Stimulated activated CD4-positive, alpha-beta T cell treated with anti-CD3 and anti-CD28 coated beads, Interleukin-12 subunit alpha, Interleukin-12 subunit beta, amount 100 ng/mL, for 4 hours (primary cell): Measurements from ENCODE around the gene SNRPD3.

ENCODE experiments used
- DNase-seq: peaks from one replicate; pipeline ENCODE4 v3.0.0-alpha.2; 2020

Gene SNRPD3

GRCh38 chr22:24576778-24577177 lies 21.0 kb downstream of the SNRPD3 start:
- DNase-seq: no peak

GRCh38 chr22:24578355-24579257 lies 22.8 kb downstream of the SNRPD3 start:
- no peak for DNase-seq

- no peak for DNase-seq
Measured at GRCh38 chr22:24579258-24579601, 23.4 kb downstream of the SNRPD3 start.

- no peak for DNase-seq
Measured at GRCh38 chr22:24580276-24580675, 24.5 kb downstream of the SNRPD3 start.

GRCh38 chr22:24582056-24582814 lies 26.4 kb downstream of the SNRPD3 start:
- no peak for DNase-seq

- DNase-seq: no peak
Measured at GRCh38 chr22:24583221-24584165, 27.7 kb downstream of the SNRPD3 start.

- no peak for DNase-seq
Measured at GRCh38 chr22:24584166-24584790, 28.5 kb downstream of the SNRPD3 start.

- no peak for DNase-seq
Measured at GRCh38 chr22:24584871-24585411, 29.1 kb downstream of the SNRPD3 start.

GRCh38 chr22:24585461-24585860 lies 29.7 kb downstream of the SNRPD3 start:
- no peak for DNase-seq

GRCh38 chr22:24585927-24586546 lies 30.2 kb downstream of the SNRPD3 start:
- DNase-seq: no peak

- DNase-seq: no peak
Measured at GRCh38 chr22:24587251-24587650, 31.5 kb downstream of the SNRPD3 start.

- DNase-seq: no peak
Measured at GRCh38 chr22:24587948-24588347, 32.1 kb downstream of the SNRPD3 start.

GRCh38 chr22:24588381-24588756 lies 32.6 kb downstream of the SNRPD3 start:
- DNase-seq: no peak

GRCh38 chr22:24588757-24589481 lies 33.1 kb downstream of the SNRPD3 start:
- DNase-seq: no peak

- no peak for DNase-seq
Measured at GRCh38 chr22:24589518-24590030, 33.8 kb downstream of the SNRPD3 start.

GRCh38 chr22:24590596-24591173 lies 34.9 kb downstream of the SNRPD3 start:
- DNase-seq: no peak

- no peak for DNase-seq
Measured at GRCh38 chr22:24591286-24591830, 35.6 kb downstream of the SNRPD3 start.

GRCh38 chr22:24592058-24592850 lies 36.5 kb downstream of the SNRPD3 start:
- DNase-seq: no peak

- peak; percentile 25 for DNase-seq
Measured at GRCh38 chr22:24592851-24593558, 37.2 kb downstream of the SNRPD3 start, which contains the start of gene LRRC75B. LRRC75B (minus strand) TSS chr22:24593073; CDS start chr22:24593039, 34 bp downstream.
